CD4-positive, alpha-beta T cell (primary cell): ENCODE data around the gene DUSP22. TPM values are rescaled to one million over a fixed set of nuclear protein-coding genes. Genes with fewer than 3 reads are reported as not detected.

ENCODE experiments used
- ATAC-seq: fragments of 200-7000 bp; cut with Tn5 transposase; one replicate; pipeline ENCODE4 v1.10.0; 2022; ENCODE audit warnings: mild to moderate bottlenecking; ENCODE audit not compliant: poor library complexity
- CTCF ChIA-PET: fragments of 350-600 bp; sonication (Branson Sonifier 250); formaldehyde crosslinking; loops from one replicate; lab custom pipeline; 2021; ENCODE audit warnings: antibody characterized with exemption, inconsistent platforms; lab: Charles Lee
- POLR2A ChIA-PET: fragments of 350-600 bp; sonication (Branson Sonifier 250); formaldehyde crosslinking; loops from one replicate; lab custom pipeline; 2021; ENCODE audit warnings: antibody characterized with exemption, inconsistent platforms; lab: Charles Lee
- DNase-seq, 14 experiments: peaks; one replicate each; pipeline ENCODE4 v3.0.0-alpha.2; 2013 to 2020; ENCODE audit warnings: mixed read lengths in 2 of 14
- H3K27ac ChIP-seq, 2 donors: one replicate each; pipeline versions ENCODE4 v1.5.1 to v1.7.0; 2013; ENCODE audit warnings: low read length in 2 of 2, low read depth in 1 of 2, mild to moderate bottlenecking in 1 of 2
- H3K27me3 ChIP-seq, 2 experiments: 1 replicate in 1 of 2; 2 replicates in 1 of 2; pipeline versions ENCODE4 v1.6.1 to v1.7.0; 2013; ENCODE audit warnings: low read length in 2 of 2, control low read depth in 1 of 2, mild to moderate bottlenecking in 1 of 2, moderate library complexity in 1 of 2; ENCODE audit not compliant: insufficient read depth in 2 of 2, control insufficient read depth in 1 of 2
- H3K36me3 ChIP-seq: one replicate; pipeline ENCODE4 v1.6.1; 2013; ENCODE audit warnings: low read length, control low read depth; ENCODE audit not compliant: insufficient read depth
- H3K4me1 ChIP-seq: one replicate; pipeline ENCODE4 v1.6.1; 2013; ENCODE audit warnings: low read length, control low read depth; ENCODE audit not compliant: insufficient read depth
- H3K4me3 ChIP-seq: one replicate; pipeline ENCODE4 v1.5.1; 2013; ENCODE audit warnings: mild to moderate bottlenecking, low read length, moderate library complexity
- H3K9me3 ChIP-seq, 2 experiments: 1 replicate in 1 of 2; 2 replicates in 1 of 2; pipeline versions ENCODE4 v1.6.1 to v1.7.0; 2013; ENCODE audit warnings: low read length in 2 of 2, mild to moderate bottlenecking in 2 of 2, control low read depth in 1 of 2, moderate library complexity in 1 of 2; ENCODE audit not compliant: control insufficient read depth in 1 of 2, insufficient read depth in 1 of 2
- H3K27ac Mint-ChIP-seq: one replicate; pipeline ENCODE4 v1.8.0; 2020; ENCODE audit warnings: mixed read lengths
- H3K27me3 Mint-ChIP-seq: one replicate; pipeline ENCODE4 v1.8.0; 2021; ENCODE audit warnings: mixed read lengths
- H3K36me3 Mint-ChIP-seq: one replicate; pipeline ENCODE4 v1.8.0; 2021; ENCODE audit warnings: low read depth, mixed read lengths
- H3K4me1 Mint-ChIP-seq: one replicate; pipeline ENCODE4 v1.8.0; 2021; ENCODE audit warnings: low read depth, mixed read lengths
- H3K4me3 Mint-ChIP-seq: one replicate; pipeline ENCODE4 v1.8.0; 2020; ENCODE audit warnings: mild to moderate bottlenecking, mixed read lengths
- H3K9me3 Mint-ChIP-seq: one replicate; pipeline ENCODE4 v1.8.0; 2020; ENCODE audit warnings: mixed read lengths
- intact Hi-C, 2 experiments: fragments of 100-400 bp; cut with DNase I in 1 of 2; cut with micrococcal nuclease in 1 of 2; formaldehyde crosslinking; loops; one replicate each; pipeline versions ENCODE4 v1.15.1 to v1.9.0; 2023 to 2025; cut with DNase I, micrococcal nuclease
- total RNA-seq, 174 experiments: library from RNA in 2 of 174; stranded (reverse) in 2 of 174; gene quantifications; one replicate each; pipeline ENCODE4 v1.2.3 and lab custom pipeline; 2021 to 2026
- TF ChIP-seq, protein P1 (sequence below): fragments of 200-600 bp; IDR thresholded peaks from one replicate; pipeline ENCODE4 v1.8.0; 2022; ENCODE audit warnings: antibody characterized with exemption, mild to moderate bottlenecking

Gene DUSP22
- total RNA-seq, 2 experiments from 2014 or later, result 25.4 to 26.3 TPM

GRCh38 chr6:382883-383810 is 90.9 kb downstream of the DUSP22 start:
- Histone ChIP-seq H3K9me3 (peaks cover 0 to 32% of the 10 kb centered on the region in 2 experiments), H3K36me3 (no peaks in the 10 kb centered on the region), H3K27me3 (peaks cover 0 to 7% of the 10 kb centered on the region in 2 experiments), H3K4me1 (peaks cover 4% of the 10 kb centered on the region), H3K4me3 (no peak overlapping the region), H3K27ac (no peak overlapping the region)
- POLR2A ChIA-PET, result interaction anchor here (0.8 kb wide), 1 partner anchor 70 kb away, joined by 3 read pairs; no protein-coding TSS in a partner anchor
- intact Hi-C loops, result loop anchor here in 1 of 2 experiments (10.0 kb wide), 1 partner anchor 212 kb away; no protein-coding TSS in a partner anchor
- Mint-ChIP-seq H3K9me3 (no peaks in the 10 kb centered on the region), H3K36me3 (no peaks in the 10 kb centered on the region), H3K4me3 (no peak overlapping the region), H3K27ac (no peak overlapping the region), H3K4me1 (no peaks in the 10 kb centered on the region), H3K27me3 (peaks cover 38% of the 10 kb centered on the region)
- DNase-seq (peak in 1 of 14 experiments; percentile 6), ATAC-seq (no peak)
- TF ChIP-seq, protein P1, sequence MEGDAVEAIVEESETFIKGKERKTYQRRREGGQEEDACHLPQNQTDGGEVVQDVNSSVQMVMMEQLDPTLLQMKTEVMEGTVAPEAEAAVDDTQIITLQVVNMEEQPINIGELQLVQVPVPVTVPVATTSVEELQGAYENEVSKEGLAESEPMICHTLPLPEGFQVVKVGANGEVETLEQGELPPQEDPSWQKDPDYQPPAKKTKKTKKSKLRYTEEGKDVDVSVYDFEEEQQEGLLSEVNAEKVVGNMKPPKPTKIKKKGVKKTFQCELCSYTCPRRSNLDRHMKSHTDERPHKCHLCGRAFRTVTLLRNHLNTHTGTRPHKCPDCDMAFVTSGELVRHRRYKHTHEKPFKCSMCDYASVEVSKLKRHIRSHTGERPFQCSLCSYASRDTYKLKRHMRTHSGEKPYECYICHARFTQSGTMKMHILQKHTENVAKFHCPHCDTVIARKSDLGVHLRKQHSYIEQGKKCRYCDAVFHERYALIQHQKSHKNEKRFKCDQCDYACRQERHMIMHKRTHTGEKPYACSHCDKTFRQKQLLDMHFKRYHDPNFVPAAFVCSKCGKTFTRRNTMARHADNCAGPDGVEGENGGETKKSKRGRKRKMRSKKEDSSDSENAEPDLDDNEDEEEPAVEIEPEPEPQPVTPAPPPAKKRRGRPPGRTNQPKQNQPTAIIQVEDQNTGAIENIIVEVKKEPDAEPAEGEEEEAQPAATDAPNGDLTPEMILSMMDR, result no peak
- CTCF ChIA-PET, result no interaction called here

GRCh38 chr6:383856-384255 is 91.6 kb downstream of the DUSP22 start:
- H3K27ac ChIP-seq, result no peak overlapping the region
- H3K27ac Mint-ChIP-seq, result no peak overlapping the region
- DNase-seq (no peak), ATAC-seq (no peak)
- intact Hi-C loops, result loop anchor here in 1 of 2 experiments (10.0 kb wide), 1 partner anchor 211 kb away; no protein-coding TSS in a partner anchor
- H3K36me3 Mint-ChIP-seq, result no peaks in the 10 kb centered on the region
- H3K9me3 ChIP-seq, result peaks cover 0 to 28% of the 10 kb centered on the region in 2 experiments
- CTCF ChIA-PET, result no interaction called here
- no peaks in the 10 kb centered on the region for H3K36me3 ChIP-seq
- TF ChIP-seq, protein P1, result no peak
- POLR2A ChIA-PET, result interaction anchor here (0.8 kb wide), 1 partner anchor 71 kb away, joined by 3 read pairs; no protein-coding TSS in a partner anchor
- no peaks in the 10 kb centered on the region for H3K9me3 Mint-ChIP-seq
- H3K27me3 Mint-ChIP-seq, result peaks cover 35% of the 10 kb centered on the region
- H3K4me3 ChIP-seq, result no peak overlapping the region
- H3K4me3 Mint-ChIP-seq, result no peak overlapping the region
- peaks cover 0 to 7% of the 10 kb centered on the region in 2 experiments for H3K27me3 ChIP-seq
- H3K4me1 Mint-ChIP-seq, result peaks cover 4% of the 10 kb centered on the region
- peaks cover 4% of the 10 kb centered on the region for H3K4me1 ChIP-seq

DNA sequence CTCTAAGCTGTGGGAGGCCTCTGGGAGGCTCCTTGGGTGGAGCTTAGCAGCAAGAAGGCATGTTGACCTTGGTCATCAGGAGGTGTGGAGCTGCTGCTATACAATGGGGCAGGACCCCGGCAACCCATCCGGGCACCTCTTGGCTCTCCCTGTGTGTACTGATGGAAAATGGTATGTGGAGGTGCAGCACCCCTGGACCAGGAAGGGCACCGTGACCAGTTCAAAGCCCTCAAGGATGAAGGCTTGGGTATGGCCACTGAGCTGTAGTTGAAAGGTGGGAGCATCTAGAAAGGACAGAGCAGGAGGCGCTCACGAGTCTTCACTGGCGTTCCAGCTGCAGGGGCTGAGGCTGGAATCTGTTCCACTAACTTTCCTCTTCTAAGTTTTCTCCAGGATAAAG is 92.6 kb downstream of the DUSP22 start:
- ATAC-seq, result no peak
- Mint-ChIP-seq H3K4me1 (peaks cover 11% of the 10 kb centered on the region), H3K9me3 (no peaks in the 10 kb centered on the region), H3K27ac (no peak overlapping the region), H3K27me3 (peaks cover 33% of the 10 kb centered on the region), H3K36me3 (no peaks in the 10 kb centered on the region), H3K4me3 (no peak overlapping the region)
- ChIA-PET CTCF (no interaction called here), POLR2A (no interaction called here)
- H3K9me3 ChIP-seq, result peaks cover 0 to 17% of the 10 kb centered on the region in 2 experiments
- DNase-seq, result no peak
- no peak overlapping the region for H3K27ac ChIP-seq
- H3K36me3 ChIP-seq, result no peaks in the 10 kb centered on the region
- no peak overlapping the region for H3K4me3 ChIP-seq
- H3K4me1 ChIP-seq, result no peaks in the 10 kb centered on the region
- intact Hi-C loops, result loop anchor here in 1 of 2 experiments (5.0 to 10.0 kb wide), 2 partner anchors 210 to 1012 kb away; no protein-coding TSS in a partner anchor
- TF ChIP-seq, protein P1, result no peak
- no peaks in the 10 kb centered on the region for H3K27me3 ChIP-seq
